Osteocyte (in vitro differentiated cells): Measurements from ENCODE around the gene S1PR2. TPM values are rescaled to one million over a fixed set of nuclear protein-coding genes. Genes with fewer than 3 reads are reported as not detected.

Experiments
- DNase-seq: peaks from one replicate; pipeline ENCODE4 v3.0.0; 2021; ENCODE audit warnings: mixed read lengths; ENCODE audit not compliant: unreplicated experiment; ENCODE audit errors: extremely low spot score
- H3K27ac Mint-ChIP-seq: one replicate; pipeline ENCODE4 v1.8.0; 2021; ENCODE audit warnings: mild to moderate bottlenecking, mixed read lengths; ENCODE audit not compliant: unreplicated experiment
- H3K27me3 Mint-ChIP-seq: one replicate; pipeline ENCODE4 v1.8.0; 2021; ENCODE audit warnings: mixed read lengths; ENCODE audit not compliant: unreplicated experiment
- H3K36me3 Mint-ChIP-seq: one replicate; pipeline ENCODE4 v1.8.0; 2021; ENCODE audit warnings: mixed read lengths; ENCODE audit not compliant: unreplicated experiment
- H3K4me1 Mint-ChIP-seq: one replicate; pipeline ENCODE4 v1.8.0; 2021; ENCODE audit warnings: mixed read lengths; ENCODE audit not compliant: unreplicated experiment
- H3K4me3 Mint-ChIP-seq: one replicate; pipeline ENCODE4 v1.8.0; 2021; ENCODE audit warnings: mild to moderate bottlenecking, moderate library complexity, mixed read lengths; ENCODE audit not compliant: unreplicated experiment
- H3K9me3 Mint-ChIP-seq: one replicate; pipeline ENCODE4 v1.8.0; 2021; ENCODE audit warnings: mixed read lengths; ENCODE audit not compliant: unreplicated experiment
- CTCF ChIP-seq: fragments of 200-600 bp; sonication (generic); IDR thresholded peaks from 2 replicates; pipeline ENCODE4 v1.5.0; 2021; ENCODE audit warnings: antibody characterized with exemption, mild to moderate bottlenecking, moderate library complexity
- total RNA-seq: library from RNA; stranded (reverse); gene quantifications from 2 replicates; pipeline ENCODE4 v1.2.1, GENCODE V29; 2021

The S1PR2 gene
- total RNA-seq, 1 donor from 2014 or later = 23.6 TPM

GRCh38 chr19:10269333-10270179 lies 38.4 kb upstream of the S1PR2 start:
- Mint-ChIP-seq H3K4me3 (peak overlapping the region; percentile 71), H3K36me3 (peaks cover 3% of the 10 kb centered on the region), H3K9me3 (no peaks in the 10 kb centered on the region), H3K4me1 (peaks cover 23% of the 10 kb centered on the region), H3K27me3 (no peaks in the 10 kb centered on the region), H3K27ac (peak overlapping the region; percentile 78)
- TF ChIP-seq CTCF = peak; percentile 96
- peak; percentile 96 for DNase-seq

GRCh38 chr19:10268071-10268470 lies 36.9 kb upstream of the S1PR2 start:
- Mint-ChIP-seq H3K27ac (no peak overlapping the region), H3K9me3 (no peaks in the 10 kb centered on the region)

GRCh38 chr19:10266706-10267105 lies 35.6 kb upstream of the S1PR2 start:
- Mint-ChIP-seq H3K36me3 (no peaks in the 10 kb centered on the region), H3K4me3 (no peak overlapping the region), H3K27me3 (no peaks in the 10 kb centered on the region), H3K27ac (no peak overlapping the region), H3K4me1 (peaks cover 17% of the 10 kb centered on the region), H3K9me3 (no peaks in the 10 kb centered on the region)
- DNase-seq = no peak
- TF ChIP-seq CTCF = no peak

More at GRCh38 chr19:10268071-10268470, 36.9 kb upstream of the S1PR2 start:
- DNase-seq = no peak
- H3K4me1 Mint-ChIP-seq = peaks cover 20% of the 10 kb centered on the region
- no peak for TF ChIP-seq CTCF
- no peak overlapping the region for H3K4me3 Mint-ChIP-seq
- no peaks in the 10 kb centered on the region for H3K27me3 Mint-ChIP-seq
- H3K36me3 Mint-ChIP-seq = no peaks in the 10 kb centered on the region

GRCh38 chr19:10262771-10263170 lies 31.6 kb upstream of the S1PR2 start:
- no peak overlapping the region for H3K27ac Mint-ChIP-seq
- no peak for DNase-seq
- no peak overlapping the region for H3K4me3 Mint-ChIP-seq
- no peak for TF ChIP-seq CTCF
- no peaks in the 10 kb centered on the region for H3K4me1 Mint-ChIP-seq
- no peaks in the 10 kb centered on the region for H3K27me3 Mint-ChIP-seq
- peaks cover 3% of the 10 kb centered on the region for H3K36me3 Mint-ChIP-seq
- no peaks in the 10 kb centered on the region for H3K9me3 Mint-ChIP-seq

- no peaks in the 10 kb centered on the region for H3K4me1 Mint-ChIP-seq
- H3K27ac Mint-ChIP-seq = no peak overlapping the region
- no peak for TF ChIP-seq CTCF
- DNase-seq = no peak
- peaks cover 14% of the 10 kb centered on the region for H3K36me3 Mint-ChIP-seq
- no peak overlapping the region for H3K4me3 Mint-ChIP-seq
- H3K27me3 Mint-ChIP-seq = no peaks in the 10 kb centered on the region
- H3K9me3 Mint-ChIP-seq = no peaks in the 10 kb centered on the region
Observed at GRCh38 chr19:10260141-10260584, 29.0 kb upstream of the S1PR2 start.
